IMR-90 (cell line): ENCODE data around the gene AKAP6. TPM values are rescaled to one million over a fixed set of nuclear protein-coding genes. Genes with fewer than 3 reads are reported as not detected.
A peak's percentile ranks its signal among the peaks of the same experiment; 100 is the strongest.

Experiments used
- ATAC-seq: fragments of 200-7000 bp; cut with Tn5 transposase; 2 replicates; pipeline ENCODE4 v1.9.1; 2020; ENCODE audit warnings: low read depth, mild to moderate bottlenecking, moderate library complexity
- BruUV-seq: library from RNA; stranded (reverse); fragments of 400-500 nt; replicated peaks from 2 replicates; lab custom pipeline; 2021; lab: Mats Ljungman, UMichigan
- CTCF ChIA-PET: fragments of 300-600 bp; formaldehyde crosslinking; extraction: SDS; loops from one replicate; lab custom pipeline; 2021; ENCODE audit warnings: antibody characterized with exemption; lab: Yijun Ruan, JAX
- POLR2A ChIA-PET: fragments of 300-600 bp; sonication (Branson Sonifier 250); formaldehyde crosslinking; loops from one replicate; lab custom pipeline; 2022; ENCODE audit warnings: antibody characterized with exemption; ENCODE audit not compliant: unreplicated experiment; lab: Charles Lee
- DNase-seq: peaks from one replicate; pipeline ENCODE4 v3.0.0; 2013
- H2AFZ ChIP-seq: replicated peaks from 2 replicates; pipeline ENCODE3; 2013; ENCODE audit warnings: low read length, mild to moderate bottlenecking; ENCODE audit not compliant: poor library complexity
- H2AK5ac ChIP-seq: 2 replicates; pipeline ENCODE4 v1.6.1; 2013; ENCODE audit warnings: low read depth, low read length, inconsistent platforms
- H2AK9ac ChIP-seq: replicated peaks from 2 replicates; pipeline ENCODE3; 2013; ENCODE audit warnings: mild to moderate bottlenecking, low read depth, low read length, moderate library complexity; ENCODE audit not compliant: poor library complexity
- H2BK120ac ChIP-seq: 2 replicates; pipeline ENCODE4 v1.6.1; 2013; ENCODE audit warnings: low read depth, low read length, inconsistent platforms
- H2BK15ac ChIP-seq: 3 replicates; pipeline ENCODE4 v1.6.1; 2013; ENCODE audit warnings: low read depth, low read length, inconsistent platforms
- H2BK20ac ChIP-seq: 2 replicates; pipeline ENCODE4 v1.6.1; 2013; ENCODE audit warnings: low read depth, mild to moderate bottlenecking, inconsistent platforms, low read length, moderate library complexity
- H2BK5ac ChIP-seq: 2 replicates; pipeline ENCODE4 v1.6.1; 2013; ENCODE audit warnings: mild to moderate bottlenecking, low read depth, low read length, inconsistent platforms; ENCODE audit not compliant: poor library complexity, severe bottlenecking
- H3K14ac ChIP-seq: replicated peaks from 2 replicates; pipeline ENCODE4 v1.6.1; 2013; ENCODE audit warnings: low read depth, low read length, inconsistent platforms
- H3K18ac ChIP-seq: 2 replicates; pipeline ENCODE4 v1.6.1; 2013; ENCODE audit warnings: low read depth, low read length, control low read depth
- H3K23ac ChIP-seq: 2 replicates; pipeline ENCODE4 v1.6.1; 2013; ENCODE audit warnings: low read depth, low read length, inconsistent platforms
- H3K27ac ChIP-seq: 2 replicates; pipeline ENCODE4 v1.5.1; 2013; ENCODE audit warnings: mild to moderate bottlenecking, control low read depth, low read length; ENCODE audit not compliant: insufficient read depth
- H3K27me3 ChIP-seq: 2 replicates; pipeline ENCODE4 v1.6.1; 2013; ENCODE audit warnings: low read length; ENCODE audit not compliant: control insufficient read depth, insufficient read depth
- H3K36me3 ChIP-seq: 2 replicates; pipeline ENCODE4 v1.6.1; 2013; ENCODE audit warnings: low read length, mixed read lengths; ENCODE audit not compliant: control insufficient read depth, insufficient read depth
- H3K4ac ChIP-seq: 2 replicates; pipeline ENCODE4 v1.6.1; 2013; ENCODE audit warnings: low read depth, low read length, inconsistent platforms
- H3K4me1 ChIP-seq: 2 replicates; pipeline ENCODE4 v1.6.1; 2013; ENCODE audit warnings: low read length, mixed read lengths; ENCODE audit not compliant: control insufficient read depth, insufficient read depth
- H3K4me2 ChIP-seq: 2 replicates; pipeline ENCODE4 v1.6.1; 2013; ENCODE audit warnings: low read depth, mild to moderate bottlenecking, control low read depth, low read length, moderate library complexity
- H3K4me3 ChIP-seq: 2 replicates; pipeline ENCODE4 v1.5.1; 2013; ENCODE audit warnings: low read depth, mild to moderate bottlenecking, control low read depth, low read length, moderate library complexity; ENCODE audit not compliant: insufficient read depth
- H3K56ac ChIP-seq: 2 replicates; pipeline ENCODE4 v1.6.1; 2013; ENCODE audit warnings: low read length, inconsistent platforms; ENCODE audit not compliant: insufficient read depth; ENCODE audit errors: extremely low read depth
- H3K79me1 ChIP-seq, 2 experiments: 2 replicates each; pipeline ENCODE4 v1.6.1; 2013; ENCODE audit warnings: low read length in 2 of 2, inconsistent platforms in 1 of 2, low read depth in 1 of 2
- H3K9ac ChIP-seq: 2 replicates; pipeline ENCODE4 v1.6.1; 2013; ENCODE audit warnings: low read depth, low read length, control low read depth
- H3K9me1 ChIP-seq: 2 replicates; pipeline ENCODE4 v1.6.1; 2013; ENCODE audit warnings: low read length, inconsistent platforms; ENCODE audit not compliant: insufficient read depth
- H3K9me3 ChIP-seq: 2 replicates; pipeline ENCODE4 v1.6.1; 2013; ENCODE audit warnings: low read length; ENCODE audit not compliant: control insufficient read depth, insufficient read depth
- H4K20me1 ChIP-seq: 2 replicates; pipeline ENCODE4 v1.6.1; 2013; ENCODE audit warnings: low read length, inconsistent platforms; ENCODE audit not compliant: insufficient read depth
- H4K5ac ChIP-seq: 2 replicates; pipeline ENCODE4 v1.6.1; 2013; ENCODE audit warnings: mild to moderate bottlenecking, low read depth, low read length, control low read depth
- H4K8ac ChIP-seq, 2 experiments: 2 replicates each; pipeline ENCODE4 v1.6.1; 2013; ENCODE audit warnings: low read depth in 2 of 2, low read length in 2 of 2, control low read depth in 1 of 2, inconsistent platforms in 1 of 2
- H4K91ac ChIP-seq: 2 replicates; pipeline ENCODE4 v1.6.1; 2013; ENCODE audit warnings: low read depth, low read length, inconsistent platforms; ENCODE audit not compliant: insufficient read depth
- CEBPB ChIP-seq: IDR thresholded peaks from 2 replicates; pipeline ENCODE4 v1.6.1; 2012; ENCODE audit warnings: low read depth, low read length, improper control_type of control experiment
- FOS ChIP-seq: fragments of 150-350 bp; IDR thresholded peaks from 2 replicates; pipeline ENCODE4 v1.6.1; 2016; ENCODE audit warnings: low read depth, low read length
- MAFK ChIP-seq: IDR thresholded peaks from 2 replicates; pipeline ENCODE4 v1.6.1; 2012; ENCODE audit warnings: low read depth, low read length, improper control_type of control experiment
- NFE2L2 ChIP-seq: fragments of 150-350 bp; IDR thresholded peaks from 2 replicates; pipeline ENCODE4 v1.6.1; 2016; ENCODE audit warnings: low read depth, mild to moderate bottlenecking, low read length
- RCOR1 ChIP-seq: IDR thresholded peaks from 2 replicates; pipeline ENCODE4 v1.6.1; 2012; ENCODE audit warnings: mild to moderate bottlenecking, low read length, improper control_type of control experiment; ENCODE audit not compliant: insufficient replicate concordance
- whole genome bisulfite sequencing, 2 experiments: methylation state at CpG; one replicate each; pipeline versions ENCODE4 v1.1.5 to v1.1.7; 2013; ENCODE audit warnings: missing lambda C conversion rate in 2 of 2; ENCODE audit not compliant: insufficient read length in 1 of 2; ENCODE audit errors: extremely low coverage in 2 of 2; 5-methylcytosine and 5-hydroxymethylcytosine counted together
- dilution Hi-C: fragments of 300-500 bp; cut with HindIII; formaldehyde crosslinking; loops from one replicate; pipeline ENCODE4 v1.14.3; 2018; ENCODE audit warnings: low sequenced_read_pairs; ENCODE audit not compliant: unreplicated experiment
- in situ Hi-C: fragments of 300-500 bp; cut with MboI; formaldehyde crosslinking; loops from 3 replicates; pipeline ENCODE4 v1.14.3; 2019; ENCODE audit warnings: low sequenced_read_pairs, inconsistent platforms, mixed read lengths
- intact Hi-C: fragments of 100-400 bp; cut with micrococcal nuclease; formaldehyde crosslinking; loops from 2 replicates; pipeline ENCODE4 v1.10.0; 2022
- polyA plus RNA-seq, 3 experiments: library from polyadenylated mRNA; depleted of rRNA; stranded (reverse); fragments of >200 nt; gene quantifications; 2 replicates each; pipeline ENCODE4 v1.2.3, GENCODE V29; 2012; ENCODE audit warnings: low replicate concordance in 1 of 3
- total RNA-seq: library from RNA; depleted of rRNA; stranded (reverse); fragments of >200 nt; gene quantifications from 2 replicates; pipeline ENCODE4 v1.2.3, GENCODE V29; 2012

Gene AKAP6
- total and polyA plus RNA-seq, 2 of the 4 experiments (the other 2 are of a cell fraction), result 0.22 to 1.6 TPM

DNA sequence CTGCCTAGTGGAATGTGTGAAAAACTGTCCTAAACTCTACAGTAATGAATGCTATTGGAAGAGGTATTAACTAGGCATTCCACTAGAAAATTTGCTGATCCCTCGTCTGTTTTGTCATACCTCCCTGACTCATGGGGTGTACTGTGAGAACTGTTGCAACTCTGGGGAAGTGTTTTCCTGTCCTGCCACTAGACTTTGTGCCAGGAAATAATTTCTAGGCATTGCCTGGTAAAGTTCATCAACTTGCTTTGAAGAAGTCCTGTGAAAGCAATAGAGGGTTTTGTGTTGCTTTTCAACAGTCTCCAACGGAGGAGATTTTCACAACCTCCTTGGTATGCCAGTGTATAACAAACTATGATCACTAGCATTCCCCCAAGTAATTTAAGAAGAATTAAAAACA lies 139.9 kb downstream of the AKAP6 start:
- H3K9me1 ChIP-seq, result peaks cover 7% of the 10 kb centered on the region
- DNase-seq, result peak; percentile 72
- H2BK5ac ChIP-seq, result peak overlapping the region; percentile 52
- POLR2A ChIA-PET, result interaction anchor here (0.6 to 0.7 kb wide), 3 partner anchors 43 to 534 kb away, joined by 4 to 6 read pairs (median 5); no protein-coding TSS in a partner anchor
- no peaks in the 10 kb centered on the region for H4K20me1 ChIP-seq
- in situ Hi-C loops, result loop anchor here (5.0 to 25.0 kb wide), 3 partner anchors 212 to 957 kb away; no protein-coding TSS in a partner anchor
- peak overlapping the region; percentile 5; the same call in 1 of the 2 replicates for H3K9ac ChIP-seq
- dilution Hi-C loops, result no loop called here
- H3K18ac ChIP-seq, result peak overlapping the region; percentile 50; the same call in 1 of the 2 replicates
- no peak overlapping the region for H2AK9ac ChIP-seq
- H3K27me3 ChIP-seq, result no peaks in the 10 kb centered on the region
- H3K4ac ChIP-seq, result 0 out of 2 replicates have a peak overlapping the region, but pooled peaks have one; percentile 6
- peaks cover 20% of the 10 kb centered on the region for H3K4me1 ChIP-seq
- H3K36me3 ChIP-seq, result no peaks in the 10 kb centered on the region
- no TSS peak for BruUV-seq
- 0 out of 2 replicates have a peak overlapping the region, but pooled peaks have one; percentile 46 for H3K56ac ChIP-seq
- H4K8ac ChIP-seq, result no peak overlapping the region
- H2BK20ac ChIP-seq, result 0 out of 2 replicates have a peak overlapping the region, but pooled peaks have one; percentile 31
- H3K23ac ChIP-seq, result no peak overlapping the region
- CTCF ChIA-PET, result interaction anchor here (0.7 to 1.2 kb wide), 5 partner anchors 39 to 601 kb away, joined by 3 to 6 read pairs (median 6); no protein-coding TSS in a partner anchor
- peak overlapping the region; percentile 12 for H3K27ac ChIP-seq
- intact Hi-C loops, result loop anchor here (1.0 to 10.0 kb wide), 5 partner anchors 44 to 904 kb away; partner anchors contain the start of gene NUBPL
- 0 out of 2 replicates have a peak overlapping the region, but pooled peaks have one; percentile 10 for H3K14ac ChIP-seq
- no peak overlapping the region for H4K5ac ChIP-seq
- peak; percentile 59 for ATAC-seq
- H3K79me1 ChIP-seq, result no peaks in the 10 kb centered on the region
- H3K9me3 ChIP-seq, result no peaks in the 10 kb centered on the region
- TF ChIP-seq MAFK (peak; percentile 68), CEBPB (peak; percentile 89), NFE2L2 (peak; percentile 54; the same call in 1 of the 2 replicates), RCOR1 (no peak), FOS (0 out of 2 replicates have a peak, but pooled peaks have one; percentile 25)
- no peak overlapping the region for H2AK5ac ChIP-seq
- no CpG with 5 or more reads among the region's 2 CpGs for WGBS, 2 experiments
- H3K4me3 ChIP-seq, result no peak overlapping the region
- H4K91ac ChIP-seq, result peak overlapping the region; percentile 2; the same call in 1 of the 2 replicates
- H2BK120ac ChIP-seq, result peak overlapping the region; percentile 68
- no peak overlapping the region for H2AFZ ChIP-seq
- H2BK15ac ChIP-seq, result no peak overlapping the region
- H3K4me2 ChIP-seq, result peak overlapping the region; percentile 84
